IMR-90 (cell line): Measurements from ENCODE around the gene THAP9.

Experiments used
- CTCF ChIP-seq: conservative IDR thresholded peaks from 2 replicates; pipeline ENCODE4 v1.5.1; 2012; ENCODE audit warnings: mild to moderate bottlenecking, low read depth, low read length, improper control_type of control experiment
- ELK1 ChIP-seq: fragments of 150-350 bp; IDR thresholded peaks from 2 replicates; pipeline ENCODE4 v1.6.1; 2016; ENCODE audit warnings: low read depth, mild to moderate bottlenecking, low read length, moderate library complexity, borderline replicate concordance
- FOS ChIP-seq: fragments of 150-350 bp; IDR thresholded peaks from 2 replicates; pipeline ENCODE4 v1.6.1; 2016; ENCODE audit warnings: low read depth, low read length
- MAFK ChIP-seq: IDR thresholded peaks from 2 replicates; pipeline ENCODE4 v1.6.1; 2012; ENCODE audit warnings: low read depth, low read length, improper control_type of control experiment
- MAZ ChIP-seq: IDR thresholded peaks from 2 replicates; pipeline ENCODE4 v1.6.1; 2012; ENCODE audit warnings: low read depth, mild to moderate bottlenecking, low read length, improper control_type of control experiment, moderate library complexity, borderline replicate concordance
- NFE2L2 ChIP-seq: fragments of 150-350 bp; IDR thresholded peaks from 2 replicates; pipeline ENCODE4 v1.6.1; 2016; ENCODE audit warnings: low read depth, mild to moderate bottlenecking, low read length
- POLR2A ChIP-seq: IDR thresholded peaks from 2 replicates; pipeline ENCODE4 v1.6.1; 2012; ENCODE audit warnings: mild to moderate bottlenecking, low read depth, low read length
- RAD21 ChIP-seq: IDR thresholded peaks from 2 replicates; pipeline ENCODE4 v1.6.1; 2012; ENCODE audit warnings: low read length, improper control_type of control experiment

- TF ChIP-seq CTCF (no peak), MAZ (no peak), POLR2A (no peak), ELK1 (no peak), FOS (no peak), NFE2L2 (no peak), MAFK (no peak), RAD21 (no peak)
Measured at GRCh38 chr4:82890528-82890900, 10.0 kb upstream of the THAP9 start.
